Activated naive CD4-positive, alpha-beta T cell treated with Interleukin-2 at 50 U/mL for 16 hours (primary cell): Measurements from ENCODE around the gene AGAP1.
A peak's percentile ranks its signal among the peaks of the same experiment; 100 is the strongest.

Experiments used
- DNase-seq: peaks from one replicate; pipeline ENCODE4 v3.0.0-alpha.2; 2020

Gene AGAP1

DNA sequence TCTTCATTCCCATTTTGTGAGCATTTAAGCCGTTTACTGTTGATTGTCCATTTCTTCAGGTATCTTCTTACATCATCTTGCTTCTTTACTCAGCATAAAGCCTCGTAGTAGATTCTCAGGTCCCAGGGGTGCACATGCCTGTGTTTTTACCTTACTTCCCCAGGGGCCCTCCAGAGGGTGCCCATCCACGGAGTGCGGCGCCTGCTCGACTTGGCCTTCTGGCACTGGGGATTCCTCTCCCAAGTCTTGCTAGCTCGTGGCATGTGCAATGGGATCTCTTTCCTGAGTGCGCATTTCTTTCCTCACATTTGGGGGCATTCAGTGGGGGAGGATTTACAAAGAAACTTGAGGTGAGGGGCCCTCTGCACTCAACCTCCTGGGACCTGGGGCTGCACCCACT, 148.1 kb downstream of the AGAP1 start:
- DNase-seq: no peak

GRCh38 chr2:235642446-235643098, 148.7 kb downstream of the AGAP1 start:
- no peak for DNase-seq

GRCh38 chr2:235643680-235644511, 150.1 kb downstream of the AGAP1 start:
- no peak for DNase-seq

GRCh38 chr2:235647264-235647663, 153.4 kb downstream of the AGAP1 start:
- no peak for DNase-seq

GRCh38 chr2:235647877-235648276, 154.0 kb downstream of the AGAP1 start:
- no peak for DNase-seq

GRCh38 chr2:235649418-235649817, 155.6 kb downstream of the AGAP1 start:
- DNase-seq: no peak

GRCh38 chr2:235651643-235652042, 157.8 kb downstream of the AGAP1 start:
- DNase-seq: no peak

- no peak for DNase-seq
These were observed 160.4 kb downstream of the AGAP1 start for GRCh38 chr2:235654103-235654813.

DNA sequence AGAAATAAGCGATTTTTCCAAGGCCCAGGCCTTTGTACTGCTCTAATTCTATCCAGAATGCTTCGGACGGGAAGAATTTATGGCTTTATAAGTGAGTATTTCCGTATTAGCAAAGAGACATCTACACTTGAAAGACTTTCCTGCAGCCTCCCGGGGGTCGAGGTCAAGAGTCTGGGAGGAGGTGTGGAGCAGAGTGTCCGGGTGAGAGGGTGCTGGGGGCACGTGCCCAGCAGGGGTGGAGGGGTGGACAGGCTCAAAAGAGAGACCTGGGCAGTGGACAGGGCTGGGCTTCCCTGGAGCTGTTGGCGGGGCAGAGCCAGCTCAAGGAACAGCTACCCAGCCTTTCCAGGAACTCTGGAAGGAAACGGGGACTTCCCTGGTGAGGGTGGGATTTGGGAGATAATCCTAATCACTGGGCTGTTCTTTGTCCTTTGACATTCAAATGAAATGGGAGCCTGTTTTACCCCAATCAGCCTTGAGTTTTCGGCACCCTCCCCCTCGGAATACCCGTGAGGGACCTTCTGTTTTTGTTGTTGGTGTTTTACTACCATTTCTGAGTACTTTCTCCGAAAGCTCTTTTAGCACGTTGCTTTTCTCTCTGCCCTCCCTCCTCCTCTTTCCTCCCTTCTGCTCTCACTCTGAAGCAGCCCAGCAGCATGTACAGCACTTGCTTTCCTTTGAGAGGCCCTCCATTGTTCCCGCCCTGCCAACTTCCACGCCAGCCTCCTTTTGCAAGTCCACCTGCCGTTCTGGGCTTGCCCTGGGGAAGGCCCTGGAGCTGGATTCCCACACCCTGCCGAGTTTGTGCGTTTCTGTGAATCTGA, 164.7 kb downstream of the AGAP1 start:
- no peak for DNase-seq

DNA sequence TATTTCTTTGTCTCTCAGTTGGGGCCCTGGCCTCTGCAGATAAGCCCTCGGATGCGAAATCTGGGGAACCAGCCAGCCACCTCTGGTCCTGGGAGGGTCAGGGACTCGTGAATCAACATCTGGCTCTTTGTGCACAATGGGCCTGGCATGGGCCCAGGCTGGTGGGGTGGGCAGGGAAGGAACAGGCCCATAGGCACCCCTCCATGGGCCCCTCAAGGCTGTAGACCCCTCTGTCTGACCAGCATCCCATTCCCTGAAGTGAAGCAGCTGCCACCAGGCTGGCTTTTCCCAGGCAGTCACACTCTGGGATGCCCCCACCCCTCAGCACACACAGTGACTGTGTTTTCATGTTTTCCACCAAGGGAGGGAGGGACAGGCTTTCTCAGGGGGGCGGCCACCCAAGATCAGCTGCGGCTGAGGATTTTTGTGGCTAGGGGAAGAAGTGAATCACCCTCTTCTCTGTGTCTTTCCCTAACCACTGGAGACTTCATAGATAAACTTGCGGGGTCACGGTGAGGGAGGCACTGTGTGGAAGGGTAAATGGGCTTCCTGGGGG, 166.0 kb downstream of the AGAP1 start:
- DNase-seq: no peak

DNA sequence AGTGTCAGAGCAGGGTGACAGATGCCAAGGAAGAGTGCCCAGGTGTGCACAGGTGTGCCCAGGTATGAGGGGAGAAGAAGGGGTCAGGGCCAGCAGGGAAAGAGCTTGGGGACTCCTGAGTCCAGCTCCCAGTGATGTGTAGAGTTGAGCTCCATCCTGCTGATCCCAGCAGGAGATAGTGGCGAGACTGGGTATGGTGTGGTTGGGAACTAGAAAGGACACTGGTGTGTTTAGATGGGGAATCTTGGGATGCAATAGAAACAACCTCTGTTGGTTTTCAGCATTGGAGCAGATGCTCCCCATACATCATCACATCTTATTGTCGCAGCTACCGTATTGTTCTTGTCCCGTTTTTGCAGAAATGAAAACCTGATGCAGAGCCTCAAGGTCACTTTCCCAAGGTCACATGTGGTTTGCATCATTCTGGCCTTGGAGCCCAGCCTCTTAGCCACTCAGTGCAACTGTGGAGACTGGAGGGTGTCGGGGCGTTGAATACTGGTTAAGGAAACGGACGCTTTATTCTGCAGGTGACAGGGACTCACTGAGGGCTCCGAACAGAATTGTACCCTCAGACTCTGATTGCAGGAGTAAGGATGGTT, 166.7 kb downstream of the AGAP1 start:
- DNase-seq: no peak

DNA sequence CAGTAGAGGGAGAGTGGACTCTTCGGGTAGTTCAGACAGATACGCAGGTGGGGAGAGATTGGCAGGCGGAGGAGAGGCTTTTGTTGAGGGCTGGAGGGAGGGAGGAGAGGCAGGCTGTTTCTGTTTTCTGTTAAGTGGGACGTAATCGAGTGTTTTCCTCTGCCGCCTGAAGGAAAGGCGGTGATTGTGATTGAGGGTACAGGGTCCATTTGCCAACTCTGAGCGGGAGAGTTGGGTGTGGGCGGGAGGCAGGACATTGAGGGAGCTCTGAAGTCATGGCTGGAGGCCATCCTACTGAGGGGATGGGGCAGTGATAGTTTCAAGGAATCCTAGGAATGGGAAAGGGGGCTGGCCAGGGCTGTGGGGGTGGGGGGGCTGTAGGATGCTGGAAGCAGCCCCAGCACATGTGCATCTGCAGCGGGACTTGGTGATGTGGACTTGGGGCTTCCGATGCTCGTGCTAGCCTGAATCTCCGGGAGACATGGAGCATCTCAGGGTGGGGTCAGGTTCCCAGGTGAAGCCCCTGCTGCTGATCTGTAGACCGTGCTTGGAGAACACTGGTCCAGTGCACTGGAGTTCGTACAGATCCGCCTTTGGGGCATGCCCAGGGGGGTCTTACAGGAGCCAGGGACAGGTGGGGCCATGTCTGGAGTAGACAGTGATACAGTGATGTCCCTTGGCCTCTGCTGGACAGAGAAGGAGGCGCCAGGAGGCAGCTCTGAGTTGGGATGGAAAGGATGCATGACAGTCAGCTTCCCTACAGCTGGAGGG, 167.5 kb downstream of the AGAP1 start:
- DNase-seq: no peak

DNA sequence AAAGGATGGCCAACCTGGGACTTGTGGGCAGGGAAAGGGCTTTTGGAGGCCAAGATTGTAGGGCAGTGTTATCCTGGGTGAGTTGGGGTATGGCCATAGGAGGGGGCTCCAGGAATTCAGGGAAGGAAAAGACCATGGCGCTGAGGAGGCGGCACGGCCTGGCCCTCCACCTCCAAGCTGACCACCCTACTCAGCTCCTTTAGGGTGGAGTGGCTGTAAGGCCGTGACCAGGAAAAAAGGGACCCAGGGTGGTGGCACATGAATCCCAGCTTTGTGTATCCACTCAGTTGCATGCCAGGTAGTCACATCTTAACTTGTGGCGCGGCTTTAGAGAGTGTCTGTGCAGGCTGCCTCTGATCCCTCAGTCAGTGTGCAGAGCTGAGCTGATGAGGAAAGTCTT, 168.1 kb downstream of the AGAP1 start:
- DNase-seq: no peak

DNA sequence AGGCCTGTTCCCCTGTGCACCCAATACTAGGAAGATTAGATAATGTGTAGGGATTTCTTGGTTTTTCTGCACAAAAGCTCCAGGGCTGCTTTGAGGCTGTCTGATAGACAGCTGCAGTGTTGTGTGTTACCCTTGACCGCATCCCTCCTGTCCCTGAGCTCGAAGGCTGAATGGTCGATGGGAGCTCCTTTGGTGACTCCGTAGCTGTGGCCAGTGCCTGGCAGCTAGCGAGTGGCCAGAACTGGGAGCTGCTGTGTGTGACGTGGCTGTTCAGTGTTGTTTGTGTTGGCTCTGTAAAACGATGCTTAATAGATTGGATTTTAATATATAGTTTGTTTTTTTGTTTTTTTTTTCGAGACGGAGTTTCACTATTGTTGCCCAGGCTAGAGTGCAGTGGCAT, 170.0 kb downstream of the AGAP1 start:
- no peak for DNase-seq

DNA sequence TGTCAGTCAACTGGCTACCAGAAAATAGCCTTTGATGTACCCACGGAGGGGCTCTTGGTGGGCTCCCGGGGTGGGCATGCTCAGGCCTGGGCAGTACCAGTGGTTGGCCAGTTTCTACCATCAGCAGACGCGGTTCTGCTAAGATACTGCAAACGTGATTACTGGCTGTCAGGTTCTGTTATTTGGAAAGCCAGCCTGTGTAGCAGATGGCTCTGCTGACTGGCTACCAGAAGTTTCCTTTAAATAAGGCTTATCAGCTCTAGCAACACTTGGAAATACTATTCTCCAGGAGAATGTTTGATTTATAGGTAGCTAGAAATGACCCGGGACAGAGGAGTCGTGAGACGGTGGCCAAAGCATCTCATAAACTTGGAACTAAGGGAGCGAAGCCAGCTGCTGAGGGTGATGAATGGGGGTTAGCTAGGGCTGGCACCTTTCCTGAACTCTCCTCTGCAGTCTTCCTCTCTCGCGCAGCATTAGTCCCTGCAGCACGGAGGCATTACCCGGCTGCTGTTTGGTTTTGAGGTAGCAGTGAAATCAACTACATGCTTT, 171.9 kb downstream of the AGAP1 start:
- DNase-seq: no peak

GRCh38 chr2:235666213-235666781, 172.5 kb downstream of the AGAP1 start:
- peak; percentile 8 for DNase-seq

DNA sequence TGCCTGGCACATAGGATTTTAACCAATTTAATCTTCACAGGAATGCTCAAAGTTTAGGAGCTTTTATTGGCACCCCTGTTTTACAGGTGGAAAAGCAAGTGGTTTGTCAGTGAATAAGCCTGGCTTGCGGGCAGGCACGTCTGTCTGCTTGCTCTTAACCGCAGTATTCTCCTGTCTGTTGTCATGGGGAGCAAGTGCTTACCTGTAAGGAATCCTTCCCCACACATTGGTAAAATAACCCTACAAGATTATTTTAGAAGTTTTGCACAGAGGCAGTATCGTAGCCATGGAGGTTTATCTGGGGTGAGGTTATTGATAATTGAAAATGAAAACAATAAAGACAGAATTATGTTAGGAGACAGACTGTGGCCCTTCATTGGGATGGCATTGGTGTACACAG, 174.9 kb downstream of the AGAP1 start:
- DNase-seq: no peak

DNA sequence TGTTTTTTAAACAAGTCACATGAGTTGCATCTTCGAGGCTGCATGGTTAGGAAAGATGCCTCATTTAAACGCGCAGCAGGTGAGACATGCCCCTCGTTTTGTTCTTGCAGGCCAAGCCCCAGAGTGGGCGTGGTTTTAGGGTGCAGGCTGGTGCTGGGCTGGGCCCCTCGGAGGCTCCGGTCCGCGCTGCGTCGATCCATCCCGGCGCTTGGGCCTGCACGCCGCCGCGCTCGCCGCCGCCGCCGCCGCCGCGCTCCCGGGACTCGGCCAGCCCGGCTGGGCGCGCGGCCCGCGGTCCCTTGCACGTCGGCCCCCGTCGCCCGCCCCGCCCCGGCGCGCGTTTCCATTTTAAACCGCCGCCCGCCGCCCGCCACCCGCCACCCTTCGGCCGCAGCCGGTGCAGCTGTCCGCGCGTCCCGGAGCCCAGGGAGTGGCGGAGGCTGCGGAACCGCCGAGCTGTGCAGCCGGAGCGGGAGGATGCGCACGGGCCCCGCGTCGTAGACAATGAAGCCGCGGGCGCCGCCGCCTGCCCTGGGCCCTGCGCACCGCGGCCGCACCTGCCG, 175.5 kb downstream of the AGAP1 start:
- peak; percentile 43 for DNase-seq

DNA sequence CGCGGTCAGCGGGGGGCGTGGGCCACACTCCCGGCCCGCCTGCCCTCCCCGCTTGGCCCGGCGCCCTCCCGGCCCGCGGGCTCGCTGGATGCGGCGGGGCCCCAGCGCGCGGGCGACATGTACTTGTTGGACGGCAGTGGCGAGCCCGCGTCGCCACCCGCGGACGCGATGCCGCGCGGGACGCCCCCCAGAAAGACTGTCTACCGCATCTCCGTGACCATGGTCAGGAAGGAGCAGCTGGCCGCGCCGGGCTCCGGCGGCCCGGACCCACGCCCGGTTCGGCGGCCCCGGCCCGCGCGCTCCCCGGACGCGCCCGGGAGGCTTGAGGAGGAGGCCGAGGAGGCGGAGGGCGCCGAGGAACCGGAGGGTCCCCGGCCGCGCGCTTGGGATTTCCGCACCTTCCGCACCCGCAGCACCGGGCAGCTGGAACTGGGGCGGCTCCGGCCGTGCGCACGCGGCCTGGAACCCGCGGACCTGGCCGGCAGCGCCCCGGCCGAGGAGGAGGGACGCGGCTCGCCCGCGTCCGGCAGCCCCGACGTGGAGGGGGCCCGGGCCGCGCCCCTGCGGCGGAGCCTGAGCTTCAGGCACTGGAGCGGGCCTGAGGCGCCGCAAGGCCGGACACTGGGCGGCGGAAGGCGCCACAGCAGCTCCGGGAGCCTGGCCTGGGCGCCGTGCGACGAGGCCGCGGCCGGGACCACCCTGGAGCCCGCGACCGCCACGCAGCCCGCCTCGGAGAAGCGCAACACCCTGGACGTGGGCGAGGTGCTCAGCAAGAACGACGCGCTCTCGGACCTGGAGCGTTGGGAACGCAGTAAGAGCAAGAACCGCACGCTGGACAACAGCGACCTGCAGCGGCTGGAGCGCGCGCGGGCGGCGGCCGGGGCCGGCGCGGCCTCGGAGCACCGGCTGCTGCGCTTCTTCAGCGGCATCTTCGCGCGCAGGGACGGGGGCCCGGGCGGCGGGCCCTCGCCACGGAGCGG, 176.4 kb downstream of the AGAP1 start:
- DNase-seq: no peak
